Measurements from ENCODE around the gene ZSCAN18.

- TF ChIP-seq, protein P1, sequence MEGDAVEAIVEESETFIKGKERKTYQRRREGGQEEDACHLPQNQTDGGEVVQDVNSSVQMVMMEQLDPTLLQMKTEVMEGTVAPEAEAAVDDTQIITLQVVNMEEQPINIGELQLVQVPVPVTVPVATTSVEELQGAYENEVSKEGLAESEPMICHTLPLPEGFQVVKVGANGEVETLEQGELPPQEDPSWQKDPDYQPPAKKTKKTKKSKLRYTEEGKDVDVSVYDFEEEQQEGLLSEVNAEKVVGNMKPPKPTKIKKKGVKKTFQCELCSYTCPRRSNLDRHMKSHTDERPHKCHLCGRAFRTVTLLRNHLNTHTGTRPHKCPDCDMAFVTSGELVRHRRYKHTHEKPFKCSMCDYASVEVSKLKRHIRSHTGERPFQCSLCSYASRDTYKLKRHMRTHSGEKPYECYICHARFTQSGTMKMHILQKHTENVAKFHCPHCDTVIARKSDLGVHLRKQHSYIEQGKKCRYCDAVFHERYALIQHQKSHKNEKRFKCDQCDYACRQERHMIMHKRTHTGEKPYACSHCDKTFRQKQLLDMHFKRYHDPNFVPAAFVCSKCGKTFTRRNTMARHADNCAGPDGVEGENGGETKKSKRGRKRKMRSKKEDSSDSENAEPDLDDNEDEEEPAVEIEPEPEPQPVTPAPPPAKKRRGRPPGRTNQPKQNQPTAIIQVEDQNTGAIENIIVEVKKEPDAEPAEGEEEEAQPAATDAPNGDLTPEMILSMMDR (IDR thresholded peaks at IDR 0.05), result no peak
- TF ChIP-seq POLR2A (IDR thresholded peaks at IDR 0.05), result no peak
- TF ChIP-seq POLR2AphosphoS5 (IDR thresholded peaks at IDR 0.05), result no peak
Observed at GRCh38 chr19:58042495-58043340, 55.3 kb downstream of the ZSCAN18 start.
